Esophagus muscularis mucosa (tissue), 4 donors: ENCODE data around the gene PDE6D.

Experiments used
- CTCF ChIP-seq, 3 experiments: fragments of 200-600 bp in 2 of 3; fragments of 450-650 bp in 1 of 3; sonication (generic) in 2 of 3; IDR thresholded peaks; one replicate each; pipeline ENCODE4 v1.5.1; 2017 to 2019; ENCODE audit warnings: antibody characterized with exemption in 3 of 3, mild to moderate bottlenecking in 2 of 3, moderate library complexity in 1 of 3
- EP300 ChIP-seq: sonication (generic); formaldehyde crosslinking; IDR thresholded peaks from one replicate; pipeline ENCODE4 v1.6.1; 2017; ENCODE audit warnings: antibody characterized with exemption
- POLR2A ChIP-seq: fragments of 450-650 bp; IDR thresholded peaks from one replicate; pipeline ENCODE4 v1.6.1; 2017; ENCODE audit warnings: antibody characterized with exemption, moderate library complexity, mild to moderate bottlenecking, low read depth
- POLR2AphosphoS5 ChIP-seq, 2 donors: sonication (generic); formaldehyde crosslinking; IDR thresholded peaks; one replicate each; pipeline ENCODE4 v1.6.1; 2017; ENCODE audit warnings: antibody characterized with exemption in 2 of 2

GRCh38 chr2:231707625-231707926 lies 73.5 kb downstream of the PDE6D start:
- TF ChIP-seq EP300 (no peak), CTCF (IDR thresholded peaks at IDR 0.05) (no peak), POLR2AphosphoS5 (IDR thresholded peaks at IDR 0.05) (no peak), POLR2A (no peak)
